Measurements from ENCODE around the gene ENPP4.

GRCh38 chr6:46102123-46102522 is 27.7 kb upstream of the ENPP4 start:
- TF ChIP-seq CTCF (conservative IDR thresholded peaks at IDR 0.05; ENCODE audit: low read length): no peak
- no peak for TF ChIP-seq EZH2phosphoT487 (IDR thresholded peaks at IDR 0.05; ENCODE audit: borderline replicate concordance, low read depth, low read length)
